Measurements from ENCODE around the gene ASTN2.

ASTN2 gene

DNA sequence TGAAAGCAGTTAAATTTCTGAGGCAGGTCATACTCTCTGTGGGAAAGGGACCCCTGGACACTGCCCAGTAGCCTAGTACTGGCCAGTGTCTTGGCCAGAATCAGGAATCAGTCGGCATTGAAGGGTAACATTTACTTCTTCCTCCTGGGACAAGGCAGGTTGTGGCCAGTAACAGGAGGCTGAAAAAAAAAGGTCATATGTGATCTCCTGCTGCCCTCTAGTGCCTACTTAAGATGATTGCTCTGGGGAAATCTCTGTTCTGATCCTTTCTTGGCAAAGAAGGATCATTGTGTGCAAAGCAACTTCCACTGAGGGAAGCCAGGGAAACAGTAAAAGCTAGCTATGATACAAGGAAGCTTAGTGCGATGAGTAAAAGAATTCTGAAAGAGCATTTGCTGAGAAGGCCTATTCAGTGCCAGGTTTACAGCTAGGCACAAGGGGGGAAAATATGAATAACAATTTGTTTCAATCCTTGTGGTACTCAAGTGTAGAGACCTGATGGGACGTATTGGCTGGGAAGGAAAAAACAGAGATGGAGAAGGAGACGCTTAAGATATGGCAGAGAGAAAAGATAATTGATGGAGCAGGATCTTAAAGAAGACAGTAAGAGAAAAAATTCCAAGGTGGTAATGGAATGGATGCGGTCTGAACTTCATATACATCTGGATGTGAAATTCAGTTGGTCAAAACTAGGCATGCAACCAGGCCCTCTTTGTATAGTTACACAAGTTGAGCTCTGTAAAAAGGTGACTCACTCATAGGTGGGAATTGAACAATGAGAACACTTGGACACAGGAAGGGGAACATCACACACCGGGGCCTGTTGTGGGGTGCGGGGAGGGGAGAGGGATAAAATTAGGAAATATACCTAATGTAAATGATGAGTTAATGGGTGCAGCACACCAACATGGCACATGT is 753.6 kb downstream of the ASTN2 start:
- H3K4me1 Mint-ChIP-seq = no peaks in the 10 kb centered on the region
- H3K4me3 Mint-ChIP-seq = no peak overlapping the region
- no peaks in the 10 kb centered on the region for H3K27me3 Mint-ChIP-seq
- no peaks in the 10 kb centered on the region for H3K9me3 Mint-ChIP-seq
- no peak overlapping the region for H3K27ac Mint-ChIP-seq
- H3K36me3 Mint-ChIP-seq = no peaks in the 10 kb centered on the region

DNA sequence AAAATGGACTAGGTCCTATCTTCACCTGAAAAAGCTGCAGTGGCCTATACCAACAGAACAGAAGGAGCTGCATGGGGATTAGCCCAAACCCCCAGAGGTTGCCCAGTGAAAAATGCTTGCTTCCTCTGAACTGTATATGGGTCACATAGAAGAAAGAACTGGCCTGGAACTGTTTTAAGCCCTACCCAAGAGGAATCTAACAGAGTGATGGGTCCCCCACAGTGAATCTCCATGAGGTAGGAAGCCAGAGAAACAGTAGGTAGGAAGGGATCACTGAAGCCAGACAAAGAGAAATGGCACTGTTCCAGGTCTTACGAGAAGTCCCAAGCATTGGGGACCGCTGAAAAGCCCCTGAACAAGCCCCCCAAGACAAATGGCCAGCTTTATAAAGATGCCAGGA is 756.6 kb downstream of the ASTN2 start:
- Mint-ChIP-seq H3K4me1 (no peaks in the 10 kb centered on the region), H3K27me3 (no peaks in the 10 kb centered on the region), H3K27ac (no peak overlapping the region), H3K36me3 (no peaks in the 10 kb centered on the region), H3K9me3 (no peaks in the 10 kb centered on the region), H3K4me3 (no peak overlapping the region)

DNA sequence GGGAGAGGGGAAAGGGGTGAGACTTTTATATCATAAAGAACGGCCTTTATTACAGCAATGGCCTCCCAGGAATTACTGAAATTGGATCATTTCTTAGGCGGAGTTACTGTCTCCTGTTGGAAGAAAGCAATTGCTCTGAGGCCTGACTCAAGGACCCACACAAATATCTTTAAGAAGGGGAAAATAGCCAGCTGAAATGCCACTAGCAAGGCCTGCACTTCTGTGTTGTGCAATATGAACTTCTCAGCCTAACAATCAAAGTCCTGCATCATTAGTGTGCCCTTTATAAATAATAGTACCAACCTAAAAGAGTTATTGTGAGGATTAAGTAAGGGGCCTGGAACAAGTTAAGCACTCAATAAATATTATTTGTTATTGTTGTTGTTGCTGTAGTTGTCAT is 757.9 kb downstream of the ASTN2 start:
- no peaks in the 10 kb centered on the region for H3K4me1 Mint-ChIP-seq
- no peaks in the 10 kb centered on the region for H3K9me3 Mint-ChIP-seq
- H3K27me3 Mint-ChIP-seq = no peaks in the 10 kb centered on the region
- no peaks in the 10 kb centered on the region for H3K36me3 Mint-ChIP-seq
- no peak overlapping the region for H3K27ac Mint-ChIP-seq
- no peak overlapping the region for H3K4me3 Mint-ChIP-seq

DNA sequence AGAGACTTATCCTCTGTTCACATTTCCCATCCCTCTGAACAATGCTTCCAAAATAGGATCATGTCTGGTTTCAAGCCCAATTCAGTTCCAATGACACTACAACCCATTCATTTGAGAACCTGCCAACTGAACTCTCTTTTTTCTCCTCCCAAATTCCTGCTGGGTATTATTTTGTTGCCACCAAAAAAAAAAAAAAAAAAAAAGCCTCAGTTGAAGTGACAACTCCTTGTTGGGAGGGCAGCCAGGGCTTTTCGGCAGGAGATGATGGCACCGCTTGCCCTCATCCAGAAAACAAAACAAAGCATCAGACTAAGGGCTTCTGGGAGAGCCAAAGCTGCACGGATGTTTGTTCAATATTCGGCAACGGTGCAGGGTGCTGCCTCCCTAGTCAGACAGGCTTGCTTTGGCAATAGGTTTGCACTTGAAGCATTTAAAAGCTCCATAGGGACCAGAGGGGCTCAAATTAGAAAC is 758.3 kb downstream of the ASTN2 start:
- H3K36me3 Mint-ChIP-seq = peaks cover 2% of the 10 kb centered on the region
- no peak overlapping the region for H3K27ac Mint-ChIP-seq

DNA sequence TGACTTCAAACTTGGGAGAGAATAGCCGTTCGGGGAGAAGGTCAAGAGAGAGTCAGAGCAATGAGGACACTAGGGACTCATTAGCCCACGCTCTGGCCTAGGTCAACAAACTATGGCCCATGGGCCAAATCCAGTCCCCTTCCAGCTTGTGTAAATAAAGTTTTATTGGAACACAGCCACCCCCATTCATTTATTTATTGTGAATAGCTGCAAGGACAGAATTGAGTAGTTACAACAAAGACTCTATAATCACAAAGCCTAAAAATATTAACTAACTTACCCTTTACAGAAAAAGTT is 760.9 kb downstream of the ASTN2 start:
- Mint-ChIP-seq H3K4me1 (no peaks in the 10 kb centered on the region), H3K9me3 (no peaks in the 10 kb centered on the region), H3K4me3 (no peak overlapping the region), H3K27ac (no peak overlapping the region), H3K27me3 (no peaks in the 10 kb centered on the region), H3K36me3 (peaks cover 9% of the 10 kb centered on the region)

More for the DNA sequence above, 758.3 kb downstream of the ASTN2 start:
- no peaks in the 10 kb centered on the region for H3K9me3 Mint-ChIP-seq
- no peak overlapping the region for H3K4me3 Mint-ChIP-seq
- no peaks in the 10 kb centered on the region for H3K27me3 Mint-ChIP-seq
- H3K4me1 Mint-ChIP-seq = no peaks in the 10 kb centered on the region

DNA sequence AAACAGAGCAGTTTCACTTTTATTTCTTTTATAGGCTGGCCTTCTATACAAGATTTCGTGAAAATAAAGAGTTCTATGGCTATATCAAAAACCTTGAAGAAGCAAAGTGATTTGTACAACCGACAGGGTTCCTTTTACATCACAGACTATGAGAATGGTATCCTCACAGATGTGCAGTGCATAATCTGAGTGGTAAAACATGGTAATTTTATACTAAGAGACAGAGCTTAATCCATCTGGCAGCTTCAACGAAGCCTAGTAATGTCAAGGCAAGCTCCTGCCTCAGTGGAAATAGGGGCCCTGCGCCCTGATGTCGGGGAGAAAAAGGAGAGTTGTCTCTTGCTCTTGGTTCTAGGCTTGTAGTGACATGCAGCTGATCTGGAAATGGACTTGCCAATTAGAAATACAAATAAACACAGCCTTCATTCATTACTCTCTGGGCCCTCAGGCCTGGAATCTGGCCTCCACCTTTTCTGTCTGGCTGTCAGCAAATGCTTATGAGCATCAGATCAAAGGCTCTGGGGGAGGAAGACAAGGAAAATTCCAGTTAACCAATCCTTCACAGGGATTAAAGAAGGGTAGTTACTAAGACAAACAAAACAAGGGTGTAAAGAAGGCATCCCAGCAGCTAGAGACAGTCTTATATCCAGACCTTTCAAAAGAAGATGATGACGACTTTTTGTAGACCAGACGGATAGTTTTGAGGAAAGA is 761.4 kb downstream of the ASTN2 start:
- H3K36me3 Mint-ChIP-seq = peaks cover 9% of the 10 kb centered on the region
- no peaks in the 10 kb centered on the region for H3K4me1 Mint-ChIP-seq
- H3K9me3 Mint-ChIP-seq = no peaks in the 10 kb centered on the region
- H3K27ac Mint-ChIP-seq = no peak overlapping the region
- H3K27me3 Mint-ChIP-seq = no peaks in the 10 kb centered on the region
- no peak overlapping the region for H3K4me3 Mint-ChIP-seq

DNA sequence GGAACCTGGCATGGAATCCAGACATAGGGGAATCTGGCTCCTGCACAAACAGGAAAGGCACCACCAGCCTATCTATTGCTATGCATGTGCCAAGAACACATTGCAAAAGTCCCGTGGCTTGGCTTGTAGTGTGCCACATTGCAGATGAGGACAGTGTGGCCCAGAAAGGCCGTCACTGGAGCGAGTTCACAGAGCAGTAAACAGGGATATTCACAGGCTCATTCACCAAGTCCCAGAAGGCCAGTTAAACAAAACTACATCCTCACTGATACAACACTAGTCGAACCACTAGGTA is 767.4 kb downstream of the ASTN2 start:
- Mint-ChIP-seq H3K27ac (no peak overlapping the region), H3K27me3 (no peaks in the 10 kb centered on the region), H3K36me3 (peaks cover 18% of the 10 kb centered on the region), H3K4me1 (no peaks in the 10 kb centered on the region), H3K4me3 (no peak overlapping the region), H3K9me3 (no peaks in the 10 kb centered on the region)

DNA sequence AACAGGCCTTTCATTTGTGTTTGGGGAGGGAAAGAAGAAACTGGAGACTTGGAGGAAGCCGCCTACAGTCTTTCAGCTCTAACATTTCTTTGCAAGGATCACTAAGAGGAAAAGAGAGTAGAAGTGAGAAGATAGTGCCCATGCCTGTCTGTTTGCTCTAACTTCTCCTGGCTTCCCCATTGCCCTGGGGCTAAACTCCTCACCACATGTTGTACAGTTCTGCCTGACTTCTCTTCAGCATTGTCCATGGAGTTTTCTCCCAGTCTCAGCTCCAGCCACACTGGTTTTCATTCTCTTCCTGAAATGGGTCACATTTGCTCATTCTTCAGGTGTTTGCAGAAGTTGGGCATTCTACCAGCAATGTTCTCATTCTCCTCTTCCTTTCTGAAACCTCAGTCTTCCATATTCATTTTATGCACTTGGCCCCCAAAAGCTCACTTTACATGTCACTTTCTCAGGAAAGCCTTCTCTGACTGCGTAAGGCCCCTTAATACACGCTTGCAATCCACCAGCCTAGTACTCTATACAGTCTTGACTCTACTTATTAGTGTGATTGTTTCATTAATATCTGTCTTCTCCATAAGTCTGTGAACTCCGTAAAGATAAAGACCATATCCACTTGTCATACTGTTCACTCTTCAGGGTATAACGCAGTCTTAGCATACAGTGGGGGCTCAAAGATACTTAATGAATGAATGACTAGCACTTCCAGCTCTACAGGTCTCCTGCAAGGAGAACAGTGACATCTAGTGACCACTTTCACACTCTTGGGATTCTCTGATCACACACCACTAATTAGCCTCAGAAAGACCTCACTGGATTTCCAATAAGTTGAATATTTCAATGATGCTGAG is 768.0 kb downstream of the ASTN2 start:
- H3K36me3 Mint-ChIP-seq = peaks cover 18% of the 10 kb centered on the region
- no peaks in the 10 kb centered on the region for H3K9me3 Mint-ChIP-seq
- H3K4me1 Mint-ChIP-seq = no peaks in the 10 kb centered on the region
- no peak overlapping the region for H3K4me3 Mint-ChIP-seq
- H3K27ac Mint-ChIP-seq = no peak overlapping the region
- no peaks in the 10 kb centered on the region for H3K27me3 Mint-ChIP-seq

DNA sequence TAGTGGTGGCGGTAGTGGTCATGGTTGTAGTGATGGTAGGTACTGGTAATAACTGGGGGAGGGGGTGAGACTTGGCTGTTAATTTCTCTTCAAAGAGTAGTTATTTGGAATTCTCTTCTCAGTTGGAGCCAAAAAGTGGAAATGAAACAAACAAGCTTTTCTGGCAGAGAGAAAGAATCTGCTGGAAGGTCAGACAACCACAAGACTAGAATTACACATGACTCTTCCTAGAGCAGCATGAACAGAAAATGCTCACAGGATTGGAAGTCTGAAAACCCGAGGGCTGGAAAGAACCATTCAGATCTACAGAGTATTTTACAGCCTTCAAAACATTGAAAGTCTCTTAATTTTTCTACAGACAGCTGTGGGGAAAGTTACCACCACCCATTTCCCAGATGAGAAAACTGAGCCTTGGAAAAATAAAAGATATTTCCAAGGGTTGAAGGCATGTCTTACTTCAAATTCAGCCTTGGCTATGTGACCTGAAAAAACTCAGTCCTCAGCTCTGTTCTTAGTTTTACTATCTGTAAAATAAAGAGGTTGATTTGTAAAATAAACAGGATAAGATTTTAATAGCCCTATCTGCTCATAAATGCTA is 770.7 kb downstream of the ASTN2 start:
- no peaks in the 10 kb centered on the region for H3K4me1 Mint-ChIP-seq
- peaks cover 13% of the 10 kb centered on the region for H3K36me3 Mint-ChIP-seq
- no peaks in the 10 kb centered on the region for H3K9me3 Mint-ChIP-seq
- H3K4me3 Mint-ChIP-seq = no peak overlapping the region
- no peak overlapping the region for H3K27ac Mint-ChIP-seq
- H3K27me3 Mint-ChIP-seq = no peaks in the 10 kb centered on the region

DNA sequence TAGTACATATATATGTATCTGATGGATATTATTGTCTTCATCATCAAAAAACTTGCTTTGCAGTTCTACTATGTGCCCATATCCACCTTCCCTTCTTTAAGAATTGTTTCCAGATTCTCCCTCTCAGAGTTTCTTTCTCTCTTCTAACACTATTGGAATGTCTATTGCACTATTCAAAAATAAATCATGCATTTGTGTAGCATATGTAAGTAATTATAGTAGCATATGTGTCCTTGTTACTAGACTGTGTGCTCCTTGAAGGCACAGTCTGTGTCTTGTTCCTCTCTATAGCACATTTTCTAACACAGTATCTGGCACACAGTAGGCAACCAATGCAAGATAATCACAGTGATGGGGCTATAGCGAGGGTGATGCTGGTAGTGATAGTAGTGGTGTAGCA is 771.2 kb downstream of the ASTN2 start:
- H3K36me3 Mint-ChIP-seq = peaks cover 13% of the 10 kb centered on the region
- H3K4me3 Mint-ChIP-seq = no peak overlapping the region
- H3K9me3 Mint-ChIP-seq = no peaks in the 10 kb centered on the region
- H3K27me3 Mint-ChIP-seq = no peaks in the 10 kb centered on the region
- no peak overlapping the region for H3K27ac Mint-ChIP-seq
- H3K4me1 Mint-ChIP-seq = no peaks in the 10 kb centered on the region

DNA sequence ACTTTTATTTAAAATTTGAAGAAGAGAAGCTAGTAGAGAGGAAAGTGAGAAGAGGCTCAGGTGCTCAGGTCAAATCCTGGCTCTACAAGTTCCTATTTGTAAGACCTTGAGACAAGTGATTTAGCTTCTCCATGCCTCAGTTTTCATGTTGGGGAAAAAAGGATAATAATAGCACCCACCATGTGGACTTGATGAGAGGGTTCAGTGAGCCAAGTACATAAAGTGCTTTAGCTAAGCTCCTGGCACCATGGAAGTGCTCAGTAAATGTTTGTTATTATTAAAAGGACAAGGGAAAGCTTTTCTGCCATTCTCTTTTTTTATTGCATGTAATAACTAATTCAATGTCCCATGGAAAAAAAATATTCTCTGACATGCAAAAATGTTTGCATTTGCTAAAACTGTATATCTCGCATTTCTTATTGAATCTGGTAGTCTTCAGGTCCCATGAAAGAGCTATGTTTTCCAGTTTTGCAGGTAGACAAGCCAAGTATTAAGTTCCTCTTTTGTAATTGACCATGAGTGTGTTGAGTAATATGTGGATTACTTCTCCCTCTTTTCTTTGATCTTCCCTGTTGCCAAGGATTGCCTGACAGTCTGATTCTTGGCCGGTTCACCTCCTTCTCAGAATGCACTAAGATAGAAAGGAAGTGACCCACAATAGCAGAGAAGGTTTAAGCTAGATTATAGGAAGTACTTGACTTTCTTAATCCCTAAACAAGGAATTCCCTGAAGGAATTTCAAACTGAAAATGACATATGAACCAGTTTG is 773.4 kb downstream of the ASTN2 start:
- Mint-ChIP-seq H3K27ac (no peak overlapping the region), H3K36me3 (peaks cover 11% of the 10 kb centered on the region), H3K4me3 (no peak overlapping the region), H3K4me1 (no peaks in the 10 kb centered on the region), H3K27me3 (no peaks in the 10 kb centered on the region), H3K9me3 (no peaks in the 10 kb centered on the region)

DNA sequence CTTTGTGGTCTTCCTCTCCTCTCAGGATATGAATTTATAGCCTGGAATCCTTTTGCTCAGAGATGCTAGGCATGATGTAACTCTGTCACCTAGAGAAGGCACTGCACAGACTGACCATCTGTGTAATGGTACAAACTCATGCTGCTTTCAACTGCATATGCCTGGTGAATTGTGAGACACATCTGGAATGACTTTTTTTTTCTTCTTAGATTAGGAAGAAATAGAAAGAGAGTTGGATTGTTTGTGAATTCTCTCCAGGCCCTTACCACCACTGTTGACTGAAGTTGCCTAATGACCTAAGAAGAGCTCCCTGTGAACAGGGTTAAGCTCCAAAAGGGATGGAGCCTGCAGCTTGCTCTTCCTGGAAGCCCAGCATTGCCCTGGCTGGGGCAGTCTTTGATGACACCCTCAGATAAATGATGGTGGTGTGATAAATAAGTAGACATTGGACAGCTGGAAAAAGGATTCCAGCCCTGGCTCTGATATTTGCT is 775.6 kb downstream of the ASTN2 start:
- H3K27ac Mint-ChIP-seq = no peak overlapping the region
- no peak overlapping the region for H3K4me3 Mint-ChIP-seq
- H3K27me3 Mint-ChIP-seq = no peaks in the 10 kb centered on the region
- H3K36me3 Mint-ChIP-seq = peaks cover 13% of the 10 kb centered on the region
- no peaks in the 10 kb centered on the region for H3K9me3 Mint-ChIP-seq
- H3K4me1 Mint-ChIP-seq = no peaks in the 10 kb centered on the region

DNA sequence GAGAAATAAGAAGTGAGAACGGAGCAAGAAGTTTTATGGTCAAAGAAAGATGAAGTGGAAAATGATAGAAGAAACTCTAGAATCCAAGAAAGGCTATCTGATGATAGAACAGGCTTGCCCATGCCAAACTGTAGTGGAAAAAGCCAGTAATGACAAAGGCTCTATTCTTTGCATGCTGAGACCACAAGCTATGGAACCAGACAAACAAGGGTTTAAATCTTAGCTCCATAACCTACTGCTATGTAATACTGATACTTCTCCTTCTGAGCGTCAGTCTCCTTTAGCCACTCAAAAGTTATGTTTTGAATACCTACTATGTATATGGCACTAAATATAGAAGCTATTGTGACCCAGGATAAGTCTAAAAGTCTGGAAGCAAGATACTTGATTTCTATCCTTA is 778.9 kb downstream of the ASTN2 start:
- Mint-ChIP-seq H3K27me3 (no peaks in the 10 kb centered on the region), H3K9me3 (no peaks in the 10 kb centered on the region), H3K36me3 (peaks cover 10% of the 10 kb centered on the region), H3K4me1 (no peaks in the 10 kb centered on the region), H3K27ac (no peak overlapping the region), H3K4me3 (no peak overlapping the region)

DNA sequence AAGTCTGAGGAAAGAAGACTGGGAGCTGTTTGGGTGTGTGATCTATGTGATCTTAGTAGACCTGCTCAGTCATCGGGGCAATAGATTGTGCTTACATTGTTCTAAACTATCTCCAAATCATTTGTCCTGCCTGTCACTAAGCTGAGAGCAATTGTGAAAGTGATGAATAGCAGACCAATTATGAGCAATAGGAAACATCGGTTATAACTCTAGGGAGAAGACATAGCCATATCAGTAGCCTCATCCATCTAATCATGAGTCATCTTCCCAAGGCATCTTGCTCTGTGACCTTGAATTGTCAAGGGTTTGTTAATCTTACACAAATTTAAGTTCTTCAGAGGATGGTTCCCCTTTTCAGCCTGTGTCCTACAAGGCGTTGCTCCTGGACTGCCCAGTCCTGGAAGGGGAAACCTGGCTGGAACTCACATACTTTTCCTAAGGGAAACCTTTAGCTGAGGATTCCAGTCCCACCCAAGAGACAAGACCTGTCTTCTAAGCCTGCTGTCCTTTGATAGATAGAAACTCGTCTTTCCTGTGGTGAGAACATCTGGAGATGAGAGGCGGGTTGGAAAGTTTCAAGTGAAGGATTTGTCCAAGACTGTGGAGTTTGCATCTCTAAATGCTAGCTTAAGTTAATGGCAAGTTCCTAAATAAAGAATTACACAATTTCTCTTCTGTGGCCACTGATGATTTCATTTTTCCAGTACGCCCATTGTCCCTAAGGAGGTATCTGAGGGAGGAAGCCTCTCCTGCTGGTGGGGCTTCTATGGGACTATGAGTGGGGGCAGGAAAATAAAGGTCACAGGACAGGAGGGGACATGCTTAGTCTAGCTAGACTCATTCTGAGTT is 781.6 kb downstream of the ASTN2 start:
- Mint-ChIP-seq H3K4me1 (no peaks in the 10 kb centered on the region), H3K4me3 (no peak overlapping the region), H3K27me3 (no peaks in the 10 kb centered on the region), H3K36me3 (peaks cover 7% of the 10 kb centered on the region), H3K9me3 (no peaks in the 10 kb centered on the region), H3K27ac (no peak overlapping the region)

Measured in activated naive CD4-positive, alpha-beta T cell treated with anti-CD3 and anti-CD28 coated beads, Interleukin-2, amount 50 U/mL, for 24 hours (primary cell).